Loucy (cell line): ENCODE results near the gene ARMH4.
A peak's percentile ranks its signal among the peaks of the same experiment; 100 is the strongest.

Experiments used
- H2AFZ ChIP-seq: fragments of 200-600 bp; sonication (generic); 2 replicates; pipeline ENCODE4 v1.6.0; 2016; ENCODE audit warnings: antibody characterized with exemption, mild to moderate bottlenecking, low read length, moderate library complexity
- H3F3A ChIP-seq: fragments of 200-600 bp; 2 replicates; pipeline ENCODE4 v1.6.0; 2016; ENCODE audit warnings: antibody characterized with exemption, low read depth, mild to moderate bottlenecking
- H3K27me3 ChIP-seq: fragments of 200-600 bp; sonication (generic); 2 replicates; pipeline ENCODE4 v1.6.1; 2014; ENCODE audit warnings: low read length, mild to moderate bottlenecking; ENCODE audit not compliant: insufficient read depth, poor library complexity, severe bottlenecking
- H3K36me3 ChIP-seq: fragments of 200-600 bp; sonication (generic); 2 replicates; pipeline ENCODE4 v1.6.1; 2016; ENCODE audit warnings: low read length; ENCODE audit not compliant: insufficient read depth
- H3K4me1 ChIP-seq: fragments of 200-600 bp; sonication (generic); 2 replicates; pipeline ENCODE4 v1.5.1; 2014; ENCODE audit warnings: low read length, mild to moderate bottlenecking; ENCODE audit not compliant: insufficient read depth, poor library complexity, severe bottlenecking
- H3K4me2 ChIP-seq: fragments of 200-600 bp; sonication (generic); 2 replicates; pipeline ENCODE4 v1.6.0; 2014; ENCODE audit warnings: antibody characterized with exemption, low read length, low read depth, mild to moderate bottlenecking; ENCODE audit not compliant: poor library complexity, severe bottlenecking
- H3K4me3 ChIP-seq: fragments of 200-600 bp; sonication (generic); 2 replicates; pipeline ENCODE4 v1.5.1; 2014; ENCODE audit warnings: low read length, mild to moderate bottlenecking, mixed read lengths; ENCODE audit not compliant: poor library complexity, severe bottlenecking
- H3K79me2 ChIP-seq: fragments of 200-600 bp; sonication (generic); 2 replicates; pipeline ENCODE4 v1.6.1; 2014; ENCODE audit warnings: low read length; ENCODE audit not compliant: insufficient read depth
- H3K9ac ChIP-seq: fragments of 200-600 bp; sonication (generic); 2 replicates; pipeline ENCODE4 v1.6.0; 2014; ENCODE audit warnings: mild to moderate bottlenecking, low read depth, low read length, moderate library complexity; ENCODE audit not compliant: poor library complexity, severe bottlenecking
- H3K9me2 ChIP-seq: fragments of 200-600 bp; sonication (generic); replicated peaks from 2 replicates; pipeline ENCODE4 v1.6.1; 2016; ENCODE audit warnings: low read depth, low read length, mixed read lengths
- H3K9me3 ChIP-seq: fragments of 200-600 bp; sonication (generic); 2 replicates; pipeline ENCODE4 v1.6.1; 2014; ENCODE audit warnings: mild to moderate bottlenecking, antibody characterized with exemption, low read length, low read depth; ENCODE audit not compliant: insufficient read depth
- H4K20me1 ChIP-seq: fragments of 200-600 bp; sonication (generic); 2 replicates; pipeline ENCODE4 v1.6.0; 2014; ENCODE audit warnings: antibody characterized with exemption, low read length, mild to moderate bottlenecking; ENCODE audit not compliant: insufficient read depth, poor library complexity, severe bottlenecking
- CTCF ChIP-seq: fragments of 200-600 bp; sonication (generic); conservative IDR thresholded peaks from 2 replicates; pipeline ENCODE4 v1.5.1; 2014; ENCODE audit warnings: mild to moderate bottlenecking, antibody characterized with exemption, low read length
- EZH2phosphoT487 ChIP-seq: fragments of 200-600 bp; IDR thresholded peaks from 2 replicates; pipeline ENCODE4 v1.6.1; 2018; ENCODE audit warnings: antibody characterized with exemption, mild to moderate bottlenecking, moderate library complexity, borderline replicate concordance

ARMH4 gene

GRCh38 chr14:58177125-58177524 is 25.1 kb upstream of the ARMH4 start:
- Histone ChIP-seq H3K9me2 (no peaks in the 10 kb centered on the region), H3K9me3 (no peaks in the 10 kb centered on the region), H3K4me1 (no peaks in the 10 kb centered on the region), H3K79me2 (no peaks in the 10 kb centered on the region), H3K4me3 (no peak overlapping the region), H3K36me3 (no peaks in the 10 kb centered on the region), H3F3A (no peaks in the 10 kb centered on the region), H3K9ac (no peak overlapping the region), H3K27me3 (no peaks in the 10 kb centered on the region), H3K4me2 (no peak overlapping the region), H4K20me1 (no peaks in the 10 kb centered on the region), H2AFZ (no peak overlapping the region)
- TF ChIP-seq CTCF (no peak), EZH2phosphoT487 (no peak)

GRCh38 chr14:58171090-58171489 is 19.1 kb upstream of the ARMH4 start:
- no peaks in the 10 kb centered on the region for H3K9me3 ChIP-seq
- H3K9ac ChIP-seq: no peak overlapping the region
- no peaks in the 10 kb centered on the region for H4K20me1 ChIP-seq
- peak overlapping the region; percentile 2 for H3K4me3 ChIP-seq
- peak overlapping the region; percentile 40 for H3K4me2 ChIP-seq
- H3K79me2 ChIP-seq: no peaks in the 10 kb centered on the region
- no peaks in the 10 kb centered on the region for H3F3A ChIP-seq
- no peaks in the 10 kb centered on the region for H3K4me1 ChIP-seq
- TF ChIP-seq CTCF (no peak), EZH2phosphoT487 (no peak)
- H3K36me3 ChIP-seq: no peaks in the 10 kb centered on the region
- no peaks in the 10 kb centered on the region for H3K9me2 ChIP-seq
- peak overlapping the region; percentile 28; the same call in 1 of the 2 replicates for H2AFZ ChIP-seq
- H3K27me3 ChIP-seq: no peaks in the 10 kb centered on the region

GRCh38 chr14:58167891-58168290 is 15.9 kb upstream of the ARMH4 start:
- Histone ChIP-seq H3F3A (no peaks in the 10 kb centered on the region), H3K79me2 (no peaks in the 10 kb centered on the region), H3K4me2 (no peak overlapping the region), H3K4me1 (no peaks in the 10 kb centered on the region), H3K27me3 (no peaks in the 10 kb centered on the region), H3K4me3 (no peak overlapping the region), H3K9me2 (no peaks in the 10 kb centered on the region), H4K20me1 (no peaks in the 10 kb centered on the region), H3K9me3 (no peaks in the 10 kb centered on the region), H2AFZ (no peak overlapping the region), H3K9ac (no peak overlapping the region), H3K36me3 (no peaks in the 10 kb centered on the region)
- TF ChIP-seq EZH2phosphoT487 (no peak), CTCF (no peak)
